Kidney (tissue), 14 donors: Measurements from ENCODE around the gene IGFBP1. TPM values are rescaled to one million over a fixed set of nuclear protein-coding genes. Genes with fewer than 3 reads are reported as not detected.

Source experiments
- DNase-seq, 5 donors: peaks; one replicate each; pipeline ENCODE4 v3.0.0-alpha.2; 2013 to 2020
- FAIRE-seq: peaks from 2 replicates; lab custom pipeline; 2012; peaks lifted over from hg19 to GRCh38; lab: Jason Lieb, UNC
- H3K27ac ChIP-seq, 2 donors: one replicate each; pipeline ENCODE4 v1.7.0; 2013; ENCODE audit warnings: low read depth in 2 of 2, low read length in 2 of 2, inconsistent platforms in 1 of 2
- H3K27me3 ChIP-seq: one replicate; pipeline ENCODE4 v1.7.1; 2013; ENCODE audit warnings: low read length, inconsistent platforms; ENCODE audit not compliant: control insufficient read depth, insufficient read depth
- H3K36me3 ChIP-seq, 3 donors: one replicate each; pipeline versions ENCODE4 v1.7.0 to v1.7.1; 2013; ENCODE audit warnings: low read length in 3 of 3, control low read depth in 1 of 3, inconsistent platforms in 1 of 3; ENCODE audit not compliant: insufficient read depth in 3 of 3, control insufficient read depth in 2 of 3
- H3K4me1 ChIP-seq, 3 donors: one replicate each; pipeline versions ENCODE4 v1.7.0 to v1.7.1; 2013; ENCODE audit warnings: low read length in 3 of 3, inconsistent platforms in 1 of 3, low read depth in 1 of 3; ENCODE audit not compliant: control insufficient read depth in 2 of 3, insufficient read depth in 2 of 3
- H3K4me3 ChIP-seq, 3 donors: one replicate each; pipeline versions ENCODE4 v1.7.0 to v1.8.1; 2013; ENCODE audit warnings: low read length in 3 of 3, control low read depth in 1 of 3, inconsistent platforms in 1 of 3
- H3K9ac ChIP-seq, 3 donors: one replicate each; pipeline versions ENCODE4 v1.7.0 to v1.7.1; 2013; ENCODE audit warnings: low read length in 3 of 3, control low read depth in 1 of 3, inconsistent platforms in 1 of 3
- H3K9me3 ChIP-seq, 3 donors: one replicate each; pipeline versions ENCODE4 v1.7.0 to v1.7.1; 2013; ENCODE audit warnings: low read length in 3 of 3, control low read depth in 1 of 3, inconsistent platforms in 1 of 3; ENCODE audit not compliant: control insufficient read depth in 2 of 3, insufficient read depth in 1 of 3
- intact Hi-C: fragments of 100-400 bp; cut with DNase I; formaldehyde crosslinking; loops from one replicate; pipeline ENCODE4 v1.11.1; 2022
- polyA plus RNA-seq: library from polyadenylated mRNA; stranded (reverse); fragments of 350-450 nt; fragmentation: Illumina TruSeq; extraction: RNeasy Lipid Tissue Mini Kit (QIAGEN cat#74804); gene quantifications from one replicate; pipeline ENCODE4 v1.2.3, GENCODE V29; 2014; ENCODE audit warnings: low read depth, low replicate concordance; ENCODE audit not compliant: insufficient read depth
- total RNA-seq: library from RNA; stranded (reverse); fragmentation: NEBNext Ultra II Directional; extraction: Animal tissue kit (Norgen Biotek cat#: 25700); gene quantifications from one replicate; pipeline ENCODE4 v1.2.1, GENCODE V29; 2021
- TF ChIP-seq, protein P1 (sequence below): IDR thresholded peaks from 3 replicates; pipeline ENCODE4 v1.5.1; 2012; ENCODE audit warnings: mild to moderate bottlenecking, moderate library complexity, borderline replicate concordance; ENCODE audit not compliant: insufficient read depth; ENCODE audit errors: extremely low read depth
- donor health status: control.
- donor health status: control.
- donor health status: control.
- donor health status: control.
- donor health status: control.
- donor health status: DM: yes; HTN: yes; CAD: no.
- donor health status: Normal renal cell carcinoma (clear cell type).

The IGFBP1 gene
- total and polyA plus RNA-seq, 2 donors from 2014 or later: 0.65 TPM; not detected in 1

- TF ChIP-seq, protein P1, sequence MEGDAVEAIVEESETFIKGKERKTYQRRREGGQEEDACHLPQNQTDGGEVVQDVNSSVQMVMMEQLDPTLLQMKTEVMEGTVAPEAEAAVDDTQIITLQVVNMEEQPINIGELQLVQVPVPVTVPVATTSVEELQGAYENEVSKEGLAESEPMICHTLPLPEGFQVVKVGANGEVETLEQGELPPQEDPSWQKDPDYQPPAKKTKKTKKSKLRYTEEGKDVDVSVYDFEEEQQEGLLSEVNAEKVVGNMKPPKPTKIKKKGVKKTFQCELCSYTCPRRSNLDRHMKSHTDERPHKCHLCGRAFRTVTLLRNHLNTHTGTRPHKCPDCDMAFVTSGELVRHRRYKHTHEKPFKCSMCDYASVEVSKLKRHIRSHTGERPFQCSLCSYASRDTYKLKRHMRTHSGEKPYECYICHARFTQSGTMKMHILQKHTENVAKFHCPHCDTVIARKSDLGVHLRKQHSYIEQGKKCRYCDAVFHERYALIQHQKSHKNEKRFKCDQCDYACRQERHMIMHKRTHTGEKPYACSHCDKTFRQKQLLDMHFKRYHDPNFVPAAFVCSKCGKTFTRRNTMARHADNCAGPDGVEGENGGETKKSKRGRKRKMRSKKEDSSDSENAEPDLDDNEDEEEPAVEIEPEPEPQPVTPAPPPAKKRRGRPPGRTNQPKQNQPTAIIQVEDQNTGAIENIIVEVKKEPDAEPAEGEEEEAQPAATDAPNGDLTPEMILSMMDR: no peak
- Histone ChIP-seq H3K36me3 (no peaks in the 10 kb centered on the region), H3K4me3 (no peak overlapping the region), H3K4me1 (no peaks in the 10 kb centered on the region), H3K27ac (no peak overlapping the region), H3K9ac (no peak overlapping the region), H3K27me3 (no peaks in the 10 kb centered on the region), H3K9me3 (peaks cover 0 to 3% (median 0%) of the 10 kb centered on the region in 3 donors)
- DNase-seq (no peak), FAIRE-seq (no peak)
- intact Hi-C loops: no loop called here
These were observed 7.0 kb upstream of the IGFBP1 start for GRCh38 chr7:45881280-45881758.

DNA sequence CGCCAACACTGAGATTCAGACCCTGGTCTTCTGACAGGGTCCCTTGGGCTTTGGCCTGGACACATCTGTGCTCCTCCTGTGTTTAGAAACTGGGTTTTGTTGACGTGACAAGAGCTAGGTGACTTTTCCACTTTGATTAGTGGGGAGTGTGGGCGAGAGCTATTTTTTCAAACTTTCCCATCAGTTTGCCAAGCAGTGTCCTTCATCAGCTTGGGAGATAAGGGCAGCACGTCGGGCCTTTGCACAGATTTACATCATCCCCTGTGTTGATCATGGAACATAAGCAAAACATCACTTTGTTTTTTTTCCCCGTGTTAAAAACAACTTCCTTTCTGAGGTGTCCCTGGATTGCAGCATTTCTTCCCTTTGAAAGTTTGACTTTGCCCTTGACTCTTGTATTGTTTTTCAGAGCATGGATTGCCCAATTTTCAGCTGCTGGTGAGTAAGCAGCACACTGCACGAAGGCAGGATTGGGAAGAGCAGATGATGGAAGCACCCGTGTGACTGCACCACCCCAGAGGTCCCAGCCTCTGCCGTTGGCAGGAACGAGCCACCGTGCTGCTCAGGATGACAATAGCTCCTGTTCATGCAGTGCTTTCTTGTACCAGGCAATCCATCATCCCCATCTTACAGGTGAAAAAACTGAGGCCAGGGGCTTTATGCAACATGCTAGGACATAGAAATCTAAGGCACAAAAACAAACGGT, 6.4 kb upstream of the IGFBP1 start:
- TF ChIP-seq, protein P1: no peak
- no peak for FAIRE-seq
- Histone ChIP-seq H3K9me3 (peaks cover 0 to 3% (median 0%) of the 10 kb centered on the region in 3 donors), H3K9ac (no peak overlapping the region), H3K4me1 (no peaks in the 10 kb centered on the region), H3K27me3 (peaks cover 2% of the 10 kb centered on the region), H3K36me3 (no peaks in the 10 kb centered on the region), H3K27ac (no peak overlapping the region), H3K4me3 (no peak overlapping the region)
- no peak for DNase-seq
- intact Hi-C loops: no loop called here

DNA sequence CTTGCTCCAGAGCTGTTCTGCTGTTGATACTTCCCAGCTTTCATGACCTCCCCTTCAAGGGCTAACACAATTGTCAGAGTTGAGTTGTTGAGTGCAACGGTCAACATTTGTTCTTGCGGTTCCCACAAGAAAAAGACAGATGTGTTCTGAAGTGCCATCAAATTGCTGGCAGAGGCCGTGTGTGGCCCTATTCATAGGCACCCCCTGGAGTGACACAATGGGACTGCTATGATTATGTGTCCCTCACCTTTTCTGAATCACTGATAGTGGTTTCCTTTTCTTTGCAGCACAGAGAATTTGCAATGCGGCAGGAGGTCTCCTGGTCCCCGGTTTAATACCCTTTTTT, 5.8 kb upstream of the IGFBP1 start:
- Histone ChIP-seq H3K9me3 (peaks cover 0 to 3% (median 0%) of the 10 kb centered on the region in 3 donors), H3K27me3 (peaks cover 3% of the 10 kb centered on the region), H3K9ac (no peak overlapping the region), H3K4me1 (no peaks in the 10 kb centered on the region), H3K4me3 (no peak overlapping the region), H3K36me3 (no peaks in the 10 kb centered on the region), H3K27ac (no peak overlapping the region)
- intact Hi-C loops: no loop called here
- TF ChIP-seq, protein P1: no peak
- FAIRE-seq (no peak), DNase-seq (no peak)
